PC-9 (cell line): ENCODE data around the gene MAGEA9B. TPM values are rescaled to one million over a fixed set of nuclear protein-coding genes. Genes with fewer than 3 reads are reported as not detected.

Experiments used
- BruUV-seq: library from RNA; stranded (reverse); fragments of 400-500 nt; replicated peaks from 2 replicates; lab custom pipeline; 2021; lab: Mats Ljungman, UMichigan
- CTCF ChIA-PET: fragments of 300-600 bp; sonication (Branson Sonifier 250); formaldehyde crosslinking; loops from one replicate; lab custom pipeline; 2022; ENCODE audit warnings: antibody characterized with exemption; lab: Charles Lee
- POLR2A ChIA-PET: fragments of 300-600 bp; sonication (Branson Sonifier 250); formaldehyde crosslinking; loops from one replicate; lab custom pipeline; 2022; ENCODE audit warnings: antibody characterized with exemption; ENCODE audit not compliant: unreplicated experiment; lab: Charles Lee
- DNase-seq, 2 experiments: peaks; one replicate each; pipeline versions ENCODE4 v3.0.0 to v3.0.0-alpha.2; 2015 to 2022; ENCODE audit warnings: mixed read lengths in 1 of 2
- H2AFZ ChIP-seq: fragments of 200-600 bp; sonication (generic); 2 replicates; pipeline ENCODE4 v1.8.1; 2017; ENCODE audit warnings: antibody characterized with exemption
- H3F3A ChIP-seq: fragments of 200-600 bp; sonication (generic); 2 replicates; pipeline ENCODE4 v1.8.1; 2017; ENCODE audit warnings: antibody characterized with exemption, mild to moderate bottlenecking, low read depth; ENCODE audit not compliant: insufficient read depth
- H3K27ac ChIP-seq: fragments of 200-600 bp; sonication (generic); 2 replicates; pipeline ENCODE4 v1.6.1; 2016; ENCODE audit warnings: mixed run types
- H3K27me3 ChIP-seq: fragments of 200-600 bp; sonication (generic); 2 replicates; pipeline ENCODE4 v1.6.1; 2016; ENCODE audit warnings: low read depth, mixed run types; ENCODE audit not compliant: insufficient read depth
- H3K36me3 ChIP-seq: fragments of 200-600 bp; sonication (generic); 2 replicates; pipeline ENCODE4 v1.6.1; 2016; ENCODE audit warnings: low read depth, mixed run types
- H3K4me1 ChIP-seq: fragments of 200-600 bp; sonication (generic); replicated peaks from 2 replicates; pipeline ENCODE4 v1.6.1; 2016; ENCODE audit warnings: mixed run types; ENCODE audit not compliant: insufficient read depth
- H3K4me2 ChIP-seq: fragments of 200-600 bp; sonication (generic); 2 replicates; pipeline ENCODE4 v1.6.1; 2017; ENCODE audit warnings: mixed run types
- H3K4me3 ChIP-seq: fragments of 200-600 bp; sonication (generic); 2 replicates; pipeline ENCODE4 v1.6.1; 2016; ENCODE audit warnings: mixed run types
- H3K79me2 ChIP-seq: fragments of 200-600 bp; sonication (generic); 2 replicates; pipeline ENCODE4 v1.6.1; 2017; ENCODE audit warnings: low read depth, mixed run types
- H3K9me2 ChIP-seq: fragments of 200-600 bp; sonication (generic); 2 replicates; pipeline ENCODE4 v1.8.1; 2017; ENCODE audit warnings: mild to moderate bottlenecking; ENCODE audit not compliant: insufficient read depth
- H3K9me3 ChIP-seq: fragments of 200-600 bp; sonication (generic); 2 replicates; pipeline ENCODE4 v1.8.1; 2016; ENCODE audit warnings: low read depth; ENCODE audit not compliant: insufficient read depth
- H4K20me1 ChIP-seq: fragments of 200-600 bp; sonication (generic); 2 replicates; pipeline ENCODE4 v1.8.1; 2017; ENCODE audit not compliant: insufficient read depth
- CTCF ChIP-seq: fragments of 200-600 bp; sonication (generic); conservative IDR thresholded peaks from 2 replicates; pipeline ENCODE4 v1.6.1; 2017; ENCODE audit warnings: mixed run types, antibody characterized with exemption, mild to moderate bottlenecking, moderate library complexity
- EZH2 ChIP-seq: fragments of 200-600 bp; sonication (generic); IDR thresholded peaks from 2 replicates; pipeline ENCODE4 v1.8.0; 2017; ENCODE audit warnings: antibody characterized with exemption, low read depth
- intact Hi-C: fragments of 100-400 bp; cut with micrococcal nuclease; formaldehyde crosslinking; loops from one replicate; pipeline ENCODE4 v1.10.0; 2022; ENCODE audit not compliant: unreplicated experiment
- total RNA-seq: library from RNA; stranded (reverse); gene quantifications from 2 replicates; pipeline ENCODE4 v1.2.3, GENCODE V29; 2021

MAGEA9B gene
- total RNA-seq, 1 experiment from 2014 or later, result not detected

- ChIA-PET POLR2A (interaction anchor here (0.5 to 2.1 kb wide), 16 partner anchors 15 to 1449 kb away, joined by 3 to 104 read pairs (median 6); partner anchors contain the start of genes EOLA2 and IDS), CTCF (interaction anchor here (1.9 to 2.3 kb wide), 2 partner anchors 29 to 399 kb away, joined by 13 to 23 read pairs; no protein-coding TSS in a partner anchor)
- H3K4me2 ChIP-seq, result peak within 1 kb of the TSS; percentile 91
- H3K36me3 ChIP-seq, result no peaks in the 10 kb centered on the region
- peak within 1 kb of the TSS; percentile 81 for H3K4me3 ChIP-seq
- BruUV-seq, result TSS peak; percentile 56
- H3F3A ChIP-seq, result peaks cover 6% of the 10 kb centered on the region; the same call in 1 of the 2 replicates
- no peaks in the 10 kb centered on the region for H3K9me3 ChIP-seq
- DNase-seq, result peak; percentile 92 to 98
- peak within 1 kb of the TSS; percentile 72 for H3K27ac ChIP-seq
- H3K79me2 ChIP-seq, result peaks cover 8% of the 10 kb centered on the region
- TF ChIP-seq CTCF, result no peak; the same call in 1 of the 2 replicates
- TF ChIP-seq EZH2, result no peak
- H3K4me1 ChIP-seq, result peaks cover 8% of the 10 kb centered on the region
- peak within 1 kb of the TSS; percentile 89 for H2AFZ ChIP-seq
- H4K20me1 ChIP-seq, result no peaks in the 10 kb centered on the region
- H3K9me2 ChIP-seq, result no peaks in the 10 kb centered on the region
- intact Hi-C loops, result loop anchor here (1.0 to 10.0 kb wide), 3 partner anchors 30 to 1154 kb away; partner anchors contain the start of genes MTM1 and MTMR1
- H3K27me3 ChIP-seq, result no peaks in the 10 kb centered on the region
Observed at GRCh38 chrX:149540621-149541520, 46.4 kb downstream of the MAGEA9B start, which contains the start of gene EOLA1. Gene EOLA1 (plus strand): TSS chrX:149541012. CDS start chrX:149545631, 4,619 bp downstream.

GRCh38 chrX:149540131-149540620 is 47.1 kb downstream of the MAGEA9B start:
- peak; percentile 84 to 86 for DNase-seq
- Histone ChIP-seq H3K4me3 (peak overlapping the region; percentile 81; the same call in 1 of the 2 replicates), H3K4me1 (peaks cover 8% of the 10 kb centered on the region), H3F3A (peaks cover 6% of the 10 kb centered on the region; the same call in 1 of the 2 replicates), H3K4me2 (peak overlapping the region; percentile 91), H3K36me3 (no peaks in the 10 kb centered on the region), H4K20me1 (no peaks in the 10 kb centered on the region), H2AFZ (peak overlapping the region; percentile 89), H3K79me2 (peaks cover 8% of the 10 kb centered on the region), H3K27ac (peak overlapping the region; percentile 72), H3K9me2 (no peaks in the 10 kb centered on the region), H3K27me3 (no peaks in the 10 kb centered on the region), H3K9me3 (no peaks in the 10 kb centered on the region)
- no peak for TF ChIP-seq CTCF
- TF ChIP-seq EZH2, result no peak
- ChIA-PET POLR2A (interaction anchor here (0.5 to 2.1 kb wide), 10 partner anchors 28 to 634 kb away, joined by 3 to 104 read pairs (median 11); partner anchors contain the start of genes EOLA2 and IDS), CTCF (interaction anchor here (1.2 to 2.3 kb wide), 4 partner anchors 28 to 400 kb away, joined by 3 to 23 read pairs (median 13); partner anchors contain the start of gene IDS)
- intact Hi-C loops, result loop anchor here (1.0 to 10.0 kb wide), 3 partner anchors 29 to 1155 kb away; partner anchors contain the start of genes MTM1 and MTMR1
- BruUV-seq, result no TSS peak
